ENCODE measurements around the gene FAXDC2. TPM values are rescaled to one million over a fixed set of nuclear protein-coding genes. Genes with fewer than 3 reads are reported as not detected.

The FAXDC2 gene
- total and polyA plus RNA-seq, 2 of the 8 experiments (the other 6 are each of a cell fraction or from before 2014, with no cell fraction given), result 3.7 to 5.9 TPM

DNA sequence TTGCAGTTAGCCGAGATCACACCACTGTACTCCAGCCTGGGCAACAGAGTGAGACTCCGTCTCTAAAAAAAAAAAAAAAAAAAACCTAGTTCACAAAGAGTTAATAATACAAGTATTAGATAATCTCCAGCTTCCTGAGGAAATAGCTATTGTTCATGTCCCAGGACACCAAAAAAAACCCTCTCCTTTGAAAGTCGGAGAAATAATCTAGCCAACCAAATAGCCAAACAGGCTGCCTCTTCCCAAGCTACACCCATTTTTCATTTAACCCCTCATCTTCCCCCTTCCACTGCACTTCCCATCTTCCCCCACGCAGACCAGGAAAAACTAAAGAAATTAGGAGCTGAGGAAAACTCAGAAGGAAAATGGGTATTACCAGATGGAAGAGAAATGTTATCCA, 31.6 kb upstream of the FAXDC2 start:
- CTCF ChIA-PET (ENCODE audit: partially characterized antibody), result interaction anchor here (0.7 to 1.1 kb wide), 2 partner anchors 235 to 405 kb away, joined by 3 to 4 read pairs; no protein-coding TSS in a partner anchor

More for the DNA sequence above, 31.6 kb upstream of the FAXDC2 start:
- H4K20me1 ChIP-seq (replicated peaks in 1 of 2; ENCODE audit: control insufficient read depth in 1 of 2, insufficient read depth in 2 of 2, low read length in 2 of 2), result no peaks in the 10 kb centered on the region
- no peak overlapping the region for H2BK5ac ChIP-seq (ENCODE audit: low read depth, low read length)
- H3K56ac ChIP-seq (replicated peaks; ENCODE audit: insufficient read length, low read depth, low read length), result no peak overlapping the region
- WGBS, 2 experiments (ENCODE audit: extremely low coverage in 1 of 2, insufficient coverage in 1 of 2, insufficient read length in 1 of 2, insufficient replicate concordance in 2 of 2, low coverage in 1 of 2, low lambda C conversion rate in 2 of 2, missing lambda C conversion rate in 1 of 2), result 91% methylated on average over 4 of the region's 4 CpGs; no CpG with 5 or more reads in 1 of the 2 experiments
- no peak for DNase-seq (ENCODE audit: low read depth in 1 of 2, low spot score in 2 of 2)
- H2BK120ac ChIP-seq (replicated peaks; ENCODE audit: low read depth, low read length), result no peak overlapping the region
- H3K4me1 ChIP-seq (replicated peaks in 1 of 4; ENCODE audit: control insufficient read depth in 3 of 4, insufficient read depth in 4 of 4, low read length in 3 of 4), result peaks cover 0 to 7% (median 0%) of the 10 kb centered on the region in 4 experiments; a peak in 1 of 7 replicates
- no peak overlapping the region for H4K8ac ChIP-seq (ENCODE audit: extremely low read depth, insufficient read depth, low read length)
- H2BK15ac ChIP-seq (ENCODE audit: low read length), result no peak overlapping the region
- H3K23me2 ChIP-seq (ENCODE audit: low read depth, low read length), result no peaks in the 10 kb centered on the region
- no peak overlapping the region for H3K23ac ChIP-seq (ENCODE audit: insufficient read length)
- no peak overlapping the region for H3K27ac ChIP-seq (ENCODE audit: low read depth, low read length)
- no peak overlapping the region for H3K18ac ChIP-seq (ENCODE audit: extremely low read depth, low read length)
- FAIRE-seq, result no peak
- H2AFZ ChIP-seq (ENCODE audit: low read length), result no peak overlapping the region
- no peaks in the 10 kb centered on the region for H3K9me3 ChIP-seq (ENCODE audit: insufficient read depth in 2 of 2, low read depth in 1 of 2, low read length in 1 of 2)
- no peak overlapping the region for H3K4me2 ChIP-seq (ENCODE audit: insufficient read depth in 1 of 2, low read depth in 2 of 2, low read length in 2 of 2)
- no peak for TF ChIP-seq BRCA1 (IDR thresholded peaks at IDR 0.05; ENCODE audit: low read depth, low read length)
- TF ChIP-seq JUND (IDR thresholded peaks at IDR 0.05; ENCODE audit: low read length), result no peak
- TF ChIP-seq TBP (IDR thresholded peaks at IDR 0.05; ENCODE audit: low read depth, low read length), result no peak
- no peak overlapping the region for H3K14ac ChIP-seq (ENCODE audit: insufficient read length)
- H2AK5ac ChIP-seq (ENCODE audit: low read depth, low read length), result no peak overlapping the region
- H3K79me1 ChIP-seq (ENCODE audit: low read depth, low read length), result no peaks in the 10 kb centered on the region
- POLR2A ChIA-PET (ENCODE audit: partially characterized antibody), result interaction anchor here (2.5 kb wide), 1 partner anchor 24 kb away, joined by 10 read pairs; the partner anchor contains the start of gene CNOT8
- H4K91ac ChIP-seq (replicated peaks; ENCODE audit: insufficient read length, low read length), result no peak overlapping the region
- H3K36me3 ChIP-seq (ENCODE audit: control insufficient read depth in 2 of 4, insufficient read depth in 4 of 4, low read length in 3 of 4), result peaks cover 0 to 24% (median 5%) of the 10 kb centered on the region in 4 experiments; a peak in 6 of 8 replicates
- no peak overlapping the region for H3K4me3 ChIP-seq (ENCODE audit: extremely low read depth in 1 of 4, insufficient read depth in 2 of 4, low read depth in 3 of 4, low read length in 4 of 4)
- H3K4ac ChIP-seq (replicated peaks; ENCODE audit: insufficient read length, low read depth, low read length), result no peak overlapping the region
- no peak overlapping the region for H2BK12ac ChIP-seq (ENCODE audit: low read depth, low read length)
- no peak overlapping the region for H4K5ac ChIP-seq (ENCODE audit: insufficient read length, low read depth, low read length)
- no peaks in the 10 kb centered on the region for H3K27me3 ChIP-seq (replicated peaks in 1 of 4; ENCODE audit: control insufficient read depth in 3 of 4, extremely low read depth in 1 of 4, insufficient read depth in 3 of 4, low read length in 3 of 4)
- no peak overlapping the region for H2BK20ac ChIP-seq (ENCODE audit: low read length)
- no peaks in the 10 kb centered on the region; a peak in 1 of 4 replicates for H3K79me2 ChIP-seq (ENCODE audit: control insufficient read depth in 1 of 2, insufficient read depth in 2 of 2, low read length in 2 of 2)
- no peak overlapping the region for H3K9ac ChIP-seq (replicated peaks in 1 of 4; ENCODE audit: extremely low read depth in 1 of 4, low read depth in 3 of 4, low read length in 3 of 4)
